NCI-H82 treated with DMSO at 0.1 percent for 48 hours (cell line): ENCODE data around the gene TNFRSF13B.
"Not testable (repeated sequence)": the region's sequence is repeated elsewhere in the genome, so short reads cannot be mapped to it uniquely, and the experiment has no call there.

Source experiments
- DNase-seq: peaks from one replicate; lab custom pipeline; 2025; ENCODE audit not compliant: unreplicated experiment; lab: John Stamatoyannopoulos, UW

The TNFRSF13B gene

DNA sequence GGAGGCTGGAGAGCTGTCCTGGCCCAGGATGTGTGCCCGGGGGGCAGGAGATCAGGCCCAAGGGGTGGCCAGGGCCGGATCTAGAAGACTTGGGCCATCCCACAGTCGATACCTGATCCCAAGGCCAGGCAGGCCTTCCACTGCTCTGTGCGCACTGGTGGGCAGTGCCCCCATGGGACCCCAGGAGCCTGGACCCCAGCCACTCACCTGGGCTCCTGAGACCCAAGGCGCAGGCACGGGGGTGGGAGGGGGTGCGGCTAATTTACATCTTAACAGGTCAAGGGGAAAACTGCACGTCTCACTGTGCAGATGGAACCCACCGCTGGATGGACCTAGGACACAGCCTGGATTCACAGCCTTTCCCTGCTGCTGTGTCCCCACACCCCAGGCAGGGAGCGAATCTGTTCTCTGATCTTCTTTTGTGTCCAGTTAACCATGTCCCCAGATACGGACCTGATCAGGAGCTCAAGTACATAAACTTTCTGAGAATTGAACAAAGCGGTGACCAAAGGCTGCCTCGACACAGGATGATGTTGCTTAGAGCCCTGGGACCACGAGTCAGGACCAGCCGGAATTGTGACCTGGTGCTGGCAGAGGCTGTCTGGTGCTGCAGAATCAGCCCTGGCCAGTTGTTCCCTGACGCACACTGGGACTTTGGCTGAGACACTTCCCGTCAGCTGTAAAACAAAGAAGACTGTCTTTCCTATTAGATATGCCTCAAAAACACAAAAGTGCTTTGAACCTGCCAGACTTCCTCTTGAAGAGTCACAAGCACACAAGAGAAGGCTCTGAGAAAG, 60.6 kb downstream of the TNFRSF13B start:
- DNase-seq: no peak

DNA sequence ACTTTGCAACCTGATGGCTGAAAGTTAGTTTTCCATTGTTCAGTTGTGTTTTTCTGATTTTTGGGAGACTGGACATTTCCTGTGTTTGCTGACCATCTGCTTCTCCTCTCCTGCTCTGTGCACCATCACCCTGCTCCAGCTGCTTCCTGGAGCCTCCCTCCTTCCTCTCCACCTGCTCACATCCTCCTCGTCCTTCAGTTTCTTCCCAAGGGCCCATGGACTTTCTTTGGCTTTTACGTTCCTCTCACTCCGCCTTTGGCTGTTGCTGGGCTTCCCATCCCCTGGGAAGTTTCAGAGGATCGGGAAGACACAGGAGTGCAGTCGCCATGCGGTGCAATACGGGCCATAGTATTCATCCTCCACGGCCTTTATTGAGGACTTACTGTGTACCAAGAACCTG, 61.6 kb downstream of the TNFRSF13B start:
- DNase-seq: no peak

DNA sequence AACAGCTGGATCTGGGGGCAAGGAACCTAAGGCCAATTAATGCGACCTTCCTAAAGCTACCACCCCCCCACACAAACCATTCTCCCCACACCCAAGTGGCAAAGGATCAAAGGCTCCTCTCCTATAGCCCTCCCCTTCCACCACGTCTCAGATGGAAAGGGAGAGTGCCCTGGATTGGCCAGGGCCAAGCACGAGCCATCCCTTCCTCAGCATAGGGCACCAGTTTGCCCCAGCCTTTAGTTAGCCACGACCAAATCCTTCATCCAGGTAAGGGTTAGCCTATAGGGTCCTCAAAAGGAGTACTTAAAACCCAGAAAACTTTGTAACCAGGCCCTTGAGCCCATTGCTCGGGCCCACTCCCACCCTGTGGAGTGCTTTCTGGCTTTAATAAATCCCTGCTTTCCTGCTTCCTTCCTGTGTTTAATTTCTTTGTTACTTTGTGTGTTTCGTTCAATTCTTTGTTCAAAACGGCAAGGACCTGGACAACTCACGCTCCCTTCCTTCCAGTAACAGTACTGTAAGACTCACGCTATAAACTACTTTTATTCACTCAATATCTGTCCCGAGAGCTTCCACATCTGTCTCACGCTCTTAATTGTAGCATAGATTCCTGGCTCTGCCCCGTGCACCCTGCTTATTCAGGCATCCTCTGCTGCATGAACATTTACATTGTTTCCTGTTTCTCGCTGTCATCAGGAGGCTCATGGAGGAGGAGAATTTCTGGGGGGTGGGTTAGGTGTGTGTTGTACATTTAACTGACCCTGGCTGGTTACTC, 62.3 kb downstream of the TNFRSF13B start:
- DNase-seq: no peak

DNA sequence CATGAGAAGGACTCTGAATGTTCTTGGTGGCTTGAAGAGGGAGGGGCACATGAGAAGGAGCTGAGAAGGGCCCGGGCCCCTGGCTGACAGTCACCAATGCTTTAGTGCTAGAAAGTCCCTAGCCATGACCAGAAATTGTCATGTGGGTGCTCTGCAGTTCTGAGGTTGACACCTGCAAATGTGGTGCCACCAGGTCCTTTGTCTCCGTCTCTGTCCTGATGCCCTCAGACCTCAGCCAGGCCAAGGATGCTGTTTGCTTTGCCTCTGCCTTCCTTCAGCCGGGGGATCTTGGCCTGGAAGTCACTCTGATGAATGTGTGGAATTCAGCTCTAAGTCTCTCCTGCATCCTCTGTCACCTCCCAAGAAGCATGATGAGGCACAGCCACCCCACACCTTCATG, 63.6 kb downstream of the TNFRSF13B start:
- no peak for DNase-seq

DNA sequence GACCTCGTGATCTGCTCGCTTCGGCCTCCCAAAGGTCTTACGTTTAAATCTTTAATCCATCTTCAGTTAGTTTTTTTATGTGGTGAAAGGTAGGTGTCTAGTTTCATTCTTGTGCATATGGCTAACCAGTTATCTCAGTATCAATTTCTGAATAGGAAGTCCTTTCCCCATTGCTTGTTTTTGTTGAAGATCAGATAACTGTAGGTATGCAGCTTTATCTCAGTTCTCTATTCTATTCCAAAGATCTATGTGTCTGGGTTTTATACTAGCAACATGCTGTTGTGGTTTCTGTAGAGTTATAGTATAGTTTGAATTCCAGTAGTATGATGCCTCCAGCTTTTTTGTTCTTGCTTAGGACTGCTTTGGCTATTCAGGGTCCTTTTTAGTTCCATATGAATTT, 65.2 kb downstream of the TNFRSF13B start:
- no peak for DNase-seq

DNA sequence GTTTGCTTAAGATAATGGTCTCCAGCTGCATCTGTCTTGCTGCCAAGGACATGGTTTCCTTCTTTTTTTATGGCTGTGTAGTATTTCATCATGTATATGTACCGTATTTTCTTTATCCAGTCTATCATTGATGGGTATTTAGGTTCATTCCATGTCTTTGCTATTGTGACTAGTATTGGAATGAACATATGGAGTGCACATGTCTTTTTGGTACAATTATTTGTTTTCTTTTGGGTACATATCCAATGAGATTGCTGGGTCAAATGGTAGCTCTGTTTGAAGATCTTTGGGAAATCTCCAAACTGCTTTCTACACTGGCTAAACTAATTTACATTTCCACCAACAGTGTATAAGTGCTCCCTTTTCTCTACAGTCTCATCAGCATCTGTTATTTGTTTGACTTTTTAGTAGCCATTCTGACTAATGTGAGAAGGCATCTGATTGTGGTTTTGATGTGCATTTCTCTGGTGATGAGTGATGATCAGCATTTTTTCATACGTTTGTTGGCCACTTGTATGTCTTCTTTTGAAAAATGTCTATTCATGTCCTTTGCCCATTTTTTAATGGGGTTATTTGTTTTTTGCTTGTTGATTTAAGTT, 66.2 kb downstream of the TNFRSF13B start:
- no peak for DNase-seq

DNA sequence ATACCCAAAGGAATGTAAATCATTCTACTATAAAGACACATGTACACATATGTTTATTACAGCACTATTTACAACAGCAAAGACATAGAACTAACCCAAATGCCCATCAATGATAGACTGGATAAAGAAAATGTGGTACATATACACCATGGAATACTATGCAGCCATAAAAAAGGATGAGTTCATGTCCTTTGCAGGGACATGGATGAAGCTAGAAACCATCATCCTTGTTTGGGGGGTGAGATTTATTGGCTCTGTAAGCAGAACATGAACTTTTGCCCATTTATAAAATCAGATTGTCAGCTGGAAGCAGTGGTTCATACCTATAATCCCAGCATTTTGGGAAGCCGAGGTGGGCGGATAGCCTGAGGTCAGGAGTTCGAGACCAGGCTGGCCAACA, 68.8 kb downstream of the TNFRSF13B start:
- not testable (repeated sequence) for DNase-seq

DNA sequence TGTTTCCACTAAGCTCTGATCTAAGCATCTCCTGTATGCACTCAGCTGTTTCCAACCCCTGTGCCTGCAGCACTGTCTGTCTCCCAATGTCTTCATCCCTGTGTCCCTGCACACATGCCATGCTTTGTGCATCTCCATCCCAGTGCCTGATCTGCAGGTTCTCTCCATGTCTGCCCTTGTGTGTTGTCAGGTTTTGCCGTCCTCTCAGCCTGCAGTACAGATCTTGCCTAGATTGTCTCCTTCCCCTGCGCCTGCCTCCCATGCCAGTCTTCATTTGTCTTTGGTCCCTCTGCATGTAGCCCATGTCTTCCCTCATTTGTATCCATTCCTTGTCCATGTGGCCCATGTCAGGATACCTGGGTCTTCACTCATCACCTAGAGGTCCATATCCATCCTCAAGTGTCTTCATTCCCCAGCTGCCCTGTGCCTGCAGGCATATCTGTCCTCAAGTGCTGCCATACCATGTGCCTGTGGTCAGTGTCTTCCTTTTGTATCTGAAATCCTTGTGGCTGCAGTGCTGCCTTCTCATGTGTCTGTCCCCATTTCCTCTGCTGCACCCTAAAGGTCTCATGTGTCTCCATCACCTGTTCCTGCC, 71.5 kb downstream of the TNFRSF13B start:
- DNase-seq: no peak

DNA sequence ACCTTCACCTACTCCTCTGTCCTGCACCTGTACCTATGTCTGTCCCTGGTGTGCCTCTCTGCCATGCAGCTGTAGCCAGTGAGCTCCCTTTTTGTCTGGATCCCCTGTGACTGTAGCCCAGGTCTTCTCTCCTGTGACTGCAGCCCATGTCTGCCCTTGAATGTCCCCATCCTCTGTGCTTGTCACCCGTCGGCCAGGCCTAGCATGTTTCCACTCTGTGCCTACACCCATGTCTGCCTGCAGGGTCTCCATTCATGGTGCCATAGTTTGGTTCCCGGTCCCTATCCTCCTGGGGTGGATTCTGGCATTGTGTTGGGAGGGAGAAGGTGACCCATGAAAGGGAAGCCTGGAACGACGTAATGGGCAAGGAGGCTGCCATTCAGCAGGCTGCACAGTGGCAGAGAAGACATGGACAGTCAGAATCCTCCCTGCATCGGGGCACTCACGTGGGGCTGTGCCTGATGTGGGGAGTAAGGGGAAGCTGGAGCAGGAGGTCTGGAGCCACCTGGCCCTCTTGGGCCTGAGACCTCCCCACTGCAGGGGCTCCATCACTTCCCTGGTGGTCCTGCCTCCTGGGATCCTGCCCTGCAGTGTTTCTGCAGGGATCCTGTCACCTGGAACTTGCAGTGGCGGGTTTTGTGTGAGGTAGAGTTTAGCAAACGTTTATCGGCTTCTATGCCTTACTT, 74.6 kb downstream of the TNFRSF13B start:
- DNase-seq: not testable (repeated sequence)

DNA sequence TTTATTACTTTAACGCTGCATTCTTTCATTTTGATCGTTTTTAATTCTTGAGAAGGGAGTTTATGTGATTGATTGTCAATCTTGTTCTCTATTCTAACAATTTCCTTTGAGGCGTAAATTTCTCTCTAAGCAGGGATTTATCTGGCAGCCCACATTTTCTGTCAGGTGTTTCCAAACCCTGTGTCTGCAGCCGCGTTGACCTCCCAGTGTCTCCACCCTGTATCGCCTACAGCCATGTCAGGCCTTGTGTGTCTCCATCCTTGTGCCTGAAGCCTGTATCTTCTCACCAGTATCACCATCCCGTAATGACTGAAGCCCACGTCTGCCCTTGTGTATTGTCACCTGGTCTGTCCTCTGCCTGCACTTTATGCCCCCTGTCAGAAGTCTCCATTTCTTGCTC, 75.7 kb downstream of the TNFRSF13B start:
- DNase-seq: not testable (repeated sequence)

DNA sequence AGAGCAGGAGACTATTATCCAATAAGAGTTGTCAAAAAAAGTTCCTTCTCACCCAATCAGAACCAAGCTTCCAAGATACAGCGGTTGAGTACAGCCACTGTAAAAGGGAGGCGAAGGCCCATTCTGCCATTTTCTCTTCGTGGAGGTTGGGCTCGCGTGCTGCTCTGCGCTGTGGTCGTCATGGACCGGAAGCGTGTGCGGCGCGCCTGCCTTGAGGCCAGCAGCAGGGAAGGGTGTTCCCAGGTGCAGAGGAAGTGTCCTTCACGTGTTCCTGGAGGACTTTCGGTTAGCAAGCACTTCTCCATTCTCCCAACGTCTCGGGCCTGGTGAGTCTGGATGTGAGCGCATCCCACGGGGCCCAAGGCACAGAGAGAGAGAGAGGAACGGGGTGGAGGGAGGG, 78.4 kb downstream of the TNFRSF13B start:
- not testable (repeated sequence) for DNase-seq

DNA sequence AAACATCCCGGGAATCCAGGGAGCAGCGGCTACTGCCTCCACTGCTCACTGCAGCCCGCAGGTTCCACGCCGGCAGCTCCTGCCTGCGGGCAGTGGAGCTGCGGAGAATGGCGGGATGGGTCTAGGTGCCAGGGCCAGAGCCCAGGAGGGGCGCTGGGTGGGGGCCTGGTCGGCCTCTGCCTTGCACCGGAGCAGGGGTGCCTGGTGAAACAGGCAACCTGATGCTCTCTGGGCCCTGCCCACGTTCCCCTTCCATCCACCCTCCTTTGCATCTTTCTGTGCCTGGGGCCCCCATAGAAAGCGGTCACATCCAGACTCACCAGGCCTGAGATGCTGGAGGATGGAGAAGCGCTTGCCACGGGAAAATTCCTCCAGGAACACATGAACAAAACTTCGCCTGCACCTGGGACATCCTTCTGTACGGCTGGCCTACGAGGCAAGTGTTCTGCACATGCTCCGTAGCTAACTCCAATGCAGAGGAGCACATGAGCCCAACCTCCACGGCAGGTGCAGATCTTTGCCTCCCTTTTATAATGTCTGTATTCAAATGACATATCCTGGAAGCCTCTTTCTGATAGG, 79.0 kb downstream of the TNFRSF13B start:
- not testable (repeated sequence) for DNase-seq

DNA sequence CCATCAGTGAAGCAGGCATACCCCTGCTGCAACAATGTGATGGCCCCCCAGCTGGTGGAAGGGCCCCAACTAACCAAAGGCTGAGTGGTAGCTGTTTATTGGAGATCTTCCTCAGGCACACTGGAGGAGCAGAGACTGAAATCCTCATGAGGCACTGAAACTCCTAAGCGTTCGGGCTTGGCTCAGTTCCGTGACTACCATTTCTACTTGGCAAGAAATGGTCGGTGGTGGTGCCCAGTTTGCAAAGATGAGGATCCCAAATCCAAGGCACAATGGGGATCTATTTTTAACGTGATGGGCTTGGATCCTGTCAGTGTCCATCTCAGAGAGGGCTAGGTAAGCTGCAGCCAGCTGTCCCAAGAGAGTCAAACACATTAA, 82.8 kb downstream of the TNFRSF13B start:
- DNase-seq: no peak
